Measurements from ENCODE around the gene PSMD14.
"Not testable (repeated sequence)": the region's sequence is repeated elsewhere in the genome, so short reads cannot be mapped to it uniquely, and the experiment has no call there.

The PSMD14 gene

GRCh38 chr2:161337247-161337646 is 29.0 kb downstream of the PSMD14 start:
- DNase-seq (ENCODE audit: low spot score) = no peak

GRCh38 chr2:161339532-161339931 is 31.3 kb downstream of the PSMD14 start:
- DNase-seq (ENCODE audit: low spot score) = not testable (repeated sequence)

DNA sequence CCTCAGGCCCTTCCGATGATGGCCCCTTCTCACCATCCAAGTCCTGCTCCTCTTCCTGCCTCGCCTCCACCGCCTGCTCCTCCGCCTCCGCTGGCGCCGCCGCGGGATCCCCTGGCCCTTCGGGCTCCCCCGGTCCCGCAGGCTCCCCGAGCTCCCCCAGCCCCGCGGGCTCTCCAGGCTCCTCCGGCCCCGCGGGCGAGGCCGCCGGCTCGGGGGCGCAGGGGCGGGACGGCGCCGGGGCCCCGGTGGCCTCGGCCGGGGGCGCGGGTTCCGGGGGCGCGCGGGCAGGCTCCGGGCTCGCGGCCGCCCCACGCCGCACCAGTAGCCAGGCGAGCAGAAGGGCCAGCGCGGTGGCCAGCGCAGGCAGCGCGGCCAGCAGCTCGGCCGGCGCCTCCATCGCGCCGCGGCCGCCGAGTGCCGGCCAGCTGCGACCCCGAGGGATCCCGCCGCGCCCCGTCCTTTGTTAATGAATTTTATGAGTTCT is 32.7 kb downstream of the PSMD14 start:
- not testable (repeated sequence) for DNase-seq (ENCODE audit: low spot score)

DNA sequence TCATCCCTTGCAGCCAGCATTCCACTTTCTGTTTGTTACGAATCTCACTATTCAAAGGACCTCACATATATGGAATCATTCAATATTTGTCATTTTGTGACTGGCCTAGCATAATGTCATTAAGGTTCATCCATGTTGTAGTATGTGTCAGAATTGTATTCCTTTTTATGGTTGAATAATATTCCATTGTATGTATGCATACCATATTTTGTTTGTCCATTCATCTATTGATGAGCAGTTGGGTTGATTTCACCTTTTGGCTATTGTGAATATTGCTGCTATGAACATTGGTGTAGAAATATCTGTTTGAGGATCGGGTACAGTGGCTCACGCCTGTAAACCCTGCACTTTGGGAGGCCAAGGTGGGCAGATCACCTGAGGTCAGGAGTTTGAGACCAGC is 35.0 kb downstream of the PSMD14 start:
- no peak for DNase-seq (ENCODE audit: low spot score)

- DNase-seq (ENCODE audit: low spot score) = no peak
These were observed 36.5 kb downstream of the PSMD14 start for GRCh38 chr2:161344692-161345091.

DNA sequence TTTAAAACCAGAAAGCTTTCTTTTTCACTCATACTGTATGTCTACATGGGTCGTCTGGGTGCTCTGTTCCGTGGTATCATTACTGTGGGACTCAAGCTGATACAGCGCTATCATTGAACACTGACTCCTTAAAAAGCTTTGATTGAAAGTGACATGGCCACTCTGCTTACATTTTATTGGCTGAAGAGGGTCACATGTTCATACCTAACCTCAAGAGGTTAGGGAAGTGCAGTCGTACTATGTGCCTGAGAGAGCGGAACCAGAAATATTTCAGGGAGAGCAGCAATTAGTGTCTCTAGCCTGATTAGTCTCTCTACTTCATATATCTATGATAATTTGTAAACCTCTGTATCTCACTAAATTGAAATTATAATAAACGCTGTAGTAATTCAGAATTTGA is 43.5 kb downstream of the PSMD14 start:
- DNase-seq (ENCODE audit: low spot score) = no peak

DNA sequence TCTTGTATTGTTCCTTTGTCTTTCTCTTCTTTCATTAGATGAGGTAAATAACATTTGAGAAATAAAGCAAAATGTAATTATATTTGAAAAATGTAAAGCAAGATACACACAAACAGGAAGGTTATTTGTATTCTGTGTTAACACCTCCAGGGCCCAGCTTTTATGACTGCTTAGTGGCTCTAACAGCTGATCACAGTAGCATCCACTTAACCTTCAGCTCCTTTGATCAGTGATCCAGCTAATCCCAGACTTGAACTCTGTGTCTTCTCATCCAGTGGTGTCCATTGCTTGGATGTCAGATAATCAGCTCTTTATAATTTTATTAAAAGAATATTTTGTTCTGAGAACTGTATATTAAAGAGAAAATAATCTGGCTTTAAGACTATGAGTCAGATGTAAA is 44.5 kb downstream of the PSMD14 start:
- no peak for DNase-seq (ENCODE audit: low spot score)

- DNase-seq (ENCODE audit: low spot score) = no peak
These were observed 45.3 kb downstream of the PSMD14 start for GRCh38 chr2:161353543-161353942.

DNA sequence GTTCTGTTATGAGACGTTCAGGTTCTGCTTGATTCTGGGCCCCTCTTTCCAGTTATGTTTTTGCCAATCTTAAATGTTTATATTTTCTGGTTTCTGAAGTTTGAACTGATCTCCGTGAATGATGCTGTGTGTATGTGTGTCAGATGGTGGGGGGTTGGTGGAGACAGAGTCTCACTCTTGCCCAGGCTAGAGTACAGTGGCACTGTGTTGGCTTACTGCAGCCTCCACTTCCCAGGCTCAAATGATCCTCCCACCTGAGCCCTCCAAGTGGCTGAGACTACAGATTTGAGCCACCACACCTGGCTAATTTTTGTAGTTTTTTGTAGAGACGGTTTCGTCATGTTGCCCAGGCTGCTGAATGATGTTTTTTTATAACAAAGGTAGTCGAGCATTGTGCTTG is 45.9 kb downstream of the PSMD14 start:
- DNase-seq (ENCODE audit: low spot score) = no peak

DNA sequence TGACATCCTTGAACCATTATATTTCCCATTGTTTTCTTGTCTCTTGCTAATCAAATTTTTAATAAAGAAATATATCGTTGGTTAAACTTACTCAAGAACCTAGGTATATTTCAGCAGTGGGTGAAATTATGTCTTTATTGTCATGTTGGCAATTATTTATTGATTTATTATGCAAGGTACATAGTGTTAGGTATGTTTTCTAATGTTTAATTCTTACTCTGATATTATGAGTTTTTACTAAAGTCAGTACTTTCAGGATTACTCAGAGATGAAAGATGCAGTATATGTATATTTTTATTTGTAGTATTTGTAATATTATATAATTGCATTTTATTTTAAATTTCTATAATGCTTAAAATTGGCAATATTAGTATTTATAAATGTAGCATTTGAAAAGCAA is 46.9 kb downstream of the PSMD14 start:
- no peak for DNase-seq (ENCODE audit: low spot score)

DNA sequence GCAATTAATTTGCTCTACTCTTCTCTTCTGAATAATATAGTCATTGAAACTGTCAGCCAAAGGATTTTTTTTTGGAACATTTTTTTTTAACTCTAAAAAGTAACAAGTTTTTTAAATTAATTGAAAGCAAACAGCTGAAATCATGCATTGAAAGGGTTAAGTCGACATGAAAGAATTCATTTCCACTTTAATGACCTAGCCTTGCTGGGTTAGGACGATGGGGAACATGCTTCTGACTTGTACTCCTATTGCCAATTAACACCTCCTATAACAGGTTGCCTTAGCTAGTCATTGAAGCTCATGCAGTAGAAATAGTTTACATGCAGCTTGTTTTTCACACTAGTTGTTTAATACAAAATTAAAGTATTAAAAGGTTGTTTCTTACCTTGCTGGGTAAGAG is 47.8 kb downstream of the PSMD14 start:
- no peak for DNase-seq (ENCODE audit: low spot score)

- no peak for DNase-seq (ENCODE audit: low spot score)
These were observed 48.9 kb downstream of the PSMD14 start for GRCh38 chr2:161357097-161357496.

- no peak for DNase-seq (ENCODE audit: low spot score)
These were observed 50.6 kb downstream of the PSMD14 start for GRCh38 chr2:161358838-161359237.

- not testable (repeated sequence) for DNase-seq (ENCODE audit: low spot score)
These were observed 52.0 kb downstream of the PSMD14 start for GRCh38 chr2:161360095-161360654.

GRCh38 chr2:161362568-161363166 is 54.4 kb downstream of the PSMD14 start:
- no peak for DNase-seq (ENCODE audit: low spot score)

GRCh38 chr2:161367675-161368074 is 59.5 kb downstream of the PSMD14 start:
- no peak for DNase-seq (ENCODE audit: low spot score)

GRCh38 chr2:161369311-161369710 is 61.1 kb downstream of the PSMD14 start:
- DNase-seq (ENCODE audit: low spot score) = no peak

GRCh38 chr2:161370981-161371380 is 62.8 kb downstream of the PSMD14 start:
- no peak for DNase-seq (ENCODE audit: low spot score)

- DNase-seq (ENCODE audit: low spot score) = no peak
These were observed 63.6 kb downstream of the PSMD14 start for GRCh38 chr2:161371869-161372268.

DNA sequence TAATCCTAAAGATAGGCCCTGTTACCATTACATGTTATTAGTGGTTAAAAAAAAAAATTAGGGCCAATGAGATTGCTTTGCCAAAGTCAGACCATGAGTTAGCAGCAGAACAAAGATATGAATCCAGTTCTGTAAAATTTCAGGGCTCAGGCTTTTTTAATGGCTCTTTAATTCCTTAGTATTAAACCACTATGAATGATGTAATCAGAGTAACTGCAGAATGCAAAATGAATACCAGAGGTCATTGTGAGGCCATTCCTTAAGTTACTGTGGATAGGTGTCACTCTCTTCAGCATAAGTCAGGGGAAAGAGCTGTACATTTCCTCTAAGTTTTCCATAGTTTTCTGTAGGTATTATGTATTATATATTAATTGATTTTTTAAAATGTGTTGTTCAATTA is 65.7 kb downstream of the PSMD14 start:
- no peak for DNase-seq (ENCODE audit: low spot score)

DNA sequence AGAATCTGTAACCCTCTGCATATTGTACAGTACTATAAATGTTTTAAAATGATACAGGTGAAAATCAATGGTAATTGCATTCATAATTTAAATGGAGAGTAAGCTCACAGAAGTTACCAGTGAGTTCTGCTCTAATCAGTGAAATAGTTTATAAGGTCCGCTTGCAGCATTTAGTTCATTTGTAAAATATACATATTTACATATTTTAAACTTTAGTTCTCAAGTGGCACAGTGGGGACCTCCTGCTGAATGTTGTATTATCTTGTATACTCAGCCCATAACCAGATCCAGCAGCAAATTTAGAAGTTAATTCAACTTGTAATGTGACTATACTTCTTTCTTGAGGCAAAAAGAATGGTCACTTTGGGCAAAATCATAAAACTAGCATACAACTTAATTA is 66.2 kb downstream of the PSMD14 start:
- DNase-seq (ENCODE audit: low spot score) = no peak

DNA sequence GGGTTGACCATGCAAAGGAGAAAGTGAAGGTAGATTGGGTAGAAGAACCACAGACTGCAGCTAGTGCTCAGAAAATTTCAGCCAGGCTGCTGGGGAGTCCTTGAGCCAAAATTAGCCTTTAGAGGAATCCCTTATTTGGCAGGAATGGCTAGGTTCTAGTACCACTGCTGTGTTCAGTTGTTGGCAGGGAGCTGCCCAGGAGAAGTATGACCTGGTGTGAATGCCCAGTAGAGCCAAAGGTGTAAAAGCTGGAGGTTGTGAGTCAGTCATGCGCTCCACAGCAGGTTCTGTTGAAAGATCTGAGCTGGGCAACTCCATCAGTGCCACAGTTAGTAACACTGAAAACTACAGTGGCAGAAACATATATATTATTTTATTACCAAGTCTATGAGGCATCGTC is 71.5 kb downstream of the PSMD14 start:
- no peak for DNase-seq (ENCODE audit: low spot score)

- DNase-seq (ENCODE audit: low spot score) = no peak
These were observed 73.3 kb downstream of the PSMD14 start for GRCh38 chr2:161381546-161381945.

DNA sequence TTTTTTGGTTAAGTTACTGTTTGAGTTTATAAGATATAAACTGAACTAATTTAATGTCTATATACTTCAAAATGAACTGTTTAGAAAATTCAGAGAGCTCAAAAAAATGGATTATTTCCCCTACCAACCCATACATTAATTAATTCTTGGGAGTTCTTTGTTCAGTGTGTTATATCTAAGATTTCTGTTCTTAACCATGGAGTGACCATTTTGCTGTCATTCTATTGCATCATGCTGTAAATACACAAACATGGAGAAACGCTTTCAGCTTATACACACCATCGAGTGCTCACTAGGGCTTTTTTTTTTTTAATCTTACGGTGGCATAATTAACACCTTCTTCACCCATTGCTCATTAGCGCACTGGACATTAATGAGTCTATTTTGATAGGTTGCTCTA is 74.5 kb downstream of the PSMD14 start:
- no peak for DNase-seq (ENCODE audit: low spot score)
